Astrocyte of the spinal cord (primary cell): ENCODE results near the gene COL23A1.
"Not testable (repeated sequence)": the region's sequence is repeated elsewhere in the genome, so short reads cannot be mapped to it uniquely, and the experiment has no call there.

ENCODE experiments used
- DNase-seq: peaks from one replicate; pipeline ENCODE4 v3.0.0; 2011; ENCODE audit warnings: low read depth, low spot score
- H3K4me3 ChIP-seq: 2 replicates; pipeline ENCODE4 v1.5.1; 2011; ENCODE audit warnings: low read depth, mild to moderate bottlenecking, low read length, moderate library complexity
- CTCF ChIP-seq: IDR thresholded peaks from 2 replicates; pipeline ENCODE4 v1.5.1; 2012; ENCODE audit warnings: low read depth, mild to moderate bottlenecking, low read length, inconsistent platforms
- in situ Hi-C: cut with HindIII; loops from 2 replicates; pipeline ENCODE4 v1.10.0; 2017; ENCODE audit warnings: low sequenced_read_pairs

Gene COL23A1

GRCh38 chr5:178244576-178244975 is 345.6 kb downstream of the COL23A1 start:
- in situ Hi-C loops: no loop called here
- no peak for DNase-seq
- TF ChIP-seq CTCF: no peak
- no peak overlapping the region for H3K4me3 ChIP-seq

GRCh38 chr5:178242416-178242815 is 347.8 kb downstream of the COL23A1 start:
- TF ChIP-seq CTCF: no peak

GRCh38 chr5:178241688-178242231 is 348.4 kb downstream of the COL23A1 start:
- H3K4me3 ChIP-seq: no peak overlapping the region
- DNase-seq: no peak
- in situ Hi-C loops: no loop called here
- TF ChIP-seq CTCF: no peak

More at GRCh38 chr5:178242416-178242815, 347.8 kb downstream of the COL23A1 start:
- no peak overlapping the region for H3K4me3 ChIP-seq
- DNase-seq: no peak
- in situ Hi-C loops: no loop called here

GRCh38 chr5:178241231-178241663 is 348.9 kb downstream of the COL23A1 start:
- no peak for TF ChIP-seq CTCF
- no peak for DNase-seq
- H3K4me3 ChIP-seq: no peak overlapping the region
- in situ Hi-C loops: no loop called here

- no peak overlapping the region for H3K4me3 ChIP-seq
- in situ Hi-C loops: no loop called here
- TF ChIP-seq CTCF: no peak
- DNase-seq: no peak
These were observed 349.4 kb downstream of the COL23A1 start for GRCh38 chr5:178240766-178241165.

GRCh38 chr5:178240341-178240741 is 349.9 kb downstream of the COL23A1 start:
- H3K4me3 ChIP-seq: no peak overlapping the region
- in situ Hi-C loops: no loop called here
- DNase-seq: no peak
- no peak for TF ChIP-seq CTCF

GRCh38 chr5:178239626-178240301 is 350.4 kb downstream of the COL23A1 start:
- H3K4me3 ChIP-seq, DNase-seq, in situ Hi-C loops: not testable (repeated sequence)
